Parathyroid adenoma (tissue), 2 donors: ENCODE results near the gene PTGR3.

Experiments
- H2AFZ ChIP-seq: fragments of 300-600 bp; sonication (generic); one replicate; pipeline ENCODE4 v1.7.0; 2017; ENCODE audit warnings: antibody characterized with exemption, mild to moderate bottlenecking
- H3K27ac ChIP-seq: fragments of 300-600 bp; sonication (generic); one replicate; pipeline ENCODE4 v1.7.0; 2017
- H3K27me3 ChIP-seq: fragments of 300-600 bp; sonication (generic); one replicate; pipeline ENCODE4 v1.7.0; 2017; ENCODE audit warnings: low read length; ENCODE audit not compliant: control insufficient read depth, insufficient read depth
- H3K36me3 ChIP-seq: fragments of 300-600 bp; sonication (generic); one replicate; pipeline ENCODE4 v1.7.0; 2017; ENCODE audit warnings: low read length; ENCODE audit not compliant: control insufficient read depth, insufficient read depth
- H3K4me1 ChIP-seq: fragments of 300-600 bp; sonication (generic); one replicate; pipeline ENCODE4 v1.7.0; 2017; ENCODE audit warnings: control low read depth
- H3K4me2 ChIP-seq: fragments of 300-600 bp; sonication (generic); one replicate; pipeline ENCODE4 v1.7.0; 2017; ENCODE audit warnings: low read length
- H3K4me3 ChIP-seq: fragments of 300-600 bp; sonication (generic); one replicate; pipeline ENCODE4 v1.7.0; 2017; ENCODE audit warnings: low read depth, low read length
- H3K79me2 ChIP-seq: fragments of 300-600 bp; sonication (generic); one replicate; pipeline ENCODE4 v1.7.0; 2017; ENCODE audit warnings: control low read depth
- H3K9ac ChIP-seq: fragments of 300-600 bp; sonication (generic); one replicate; pipeline ENCODE4 v1.7.0; 2017; ENCODE audit warnings: mild to moderate bottlenecking
- H3K9me3 ChIP-seq: fragments of 300-600 bp; sonication (generic); one replicate; pipeline ENCODE4 v1.7.0; 2017; ENCODE audit warnings: low read length; ENCODE audit not compliant: control insufficient read depth
- CTCF ChIP-seq: fragments of 300-600 bp; sonication (generic); IDR thresholded peaks from one replicate; pipeline ENCODE4 v1.7.0; 2017; ENCODE audit warnings: antibody characterized with exemption, mild to moderate bottlenecking
- donor health status: primary hyperparathyroidism.

PTGR3 gene

GRCh38 chr18:75220551-75221355, 11.8 kb upstream of the PTGR3 start:
- H3K36me3 ChIP-seq = no peaks in the 10 kb centered on the region
- no peak overlapping the region for H2AFZ ChIP-seq
- no peaks in the 10 kb centered on the region for H3K4me1 ChIP-seq
- peaks cover 25% of the 10 kb centered on the region for H3K79me2 ChIP-seq
- no peak overlapping the region for H3K4me2 ChIP-seq
- H3K9me3 ChIP-seq = no peaks in the 10 kb centered on the region
- TF ChIP-seq CTCF = no peak
- H3K27ac ChIP-seq = no peak overlapping the region
- no peak overlapping the region for H3K4me3 ChIP-seq
- no peaks in the 10 kb centered on the region for H3K27me3 ChIP-seq
- no peak overlapping the region for H3K9ac ChIP-seq

GRCh38 chr18:75219745-75220375, 10.9 kb upstream of the PTGR3 start:
- H3K9ac ChIP-seq = no peak overlapping the region

GRCh38 chr18:75218065-75218923, 9.4 kb upstream of the PTGR3 start:
- H3K79me2 ChIP-seq = peaks cover 19% of the 10 kb centered on the region
- H3K4me3 ChIP-seq = no peak overlapping the region
- no peaks in the 10 kb centered on the region for H3K4me1 ChIP-seq
- H3K27me3 ChIP-seq = no peaks in the 10 kb centered on the region
- no peaks in the 10 kb centered on the region for H3K36me3 ChIP-seq
- H3K9ac ChIP-seq = no peak overlapping the region
- no peaks in the 10 kb centered on the region for H3K9me3 ChIP-seq
- H2AFZ ChIP-seq = no peak overlapping the region
- H3K27ac ChIP-seq = no peak overlapping the region
- no peak overlapping the region for H3K4me2 ChIP-seq
- TF ChIP-seq CTCF = no peak

More at GRCh38 chr18:75219745-75220375, 10.9 kb upstream of the PTGR3 start:
- Histone ChIP-seq H2AFZ (no peak overlapping the region), H3K4me2 (no peak overlapping the region), H3K9me3 (no peaks in the 10 kb centered on the region), H3K27me3 (no peaks in the 10 kb centered on the region), H3K36me3 (no peaks in the 10 kb centered on the region), H3K27ac (no peak overlapping the region), H3K4me1 (no peaks in the 10 kb centered on the region), H3K79me2 (peaks cover 24% of the 10 kb centered on the region), H3K4me3 (no peak overlapping the region)
- no peak for TF ChIP-seq CTCF

- no peaks in the 10 kb centered on the region for H3K9me3 ChIP-seq
- H3K27me3 ChIP-seq = no peaks in the 10 kb centered on the region
- no peak overlapping the region for H3K27ac ChIP-seq
- H3K79me2 ChIP-seq = peaks cover 14% of the 10 kb centered on the region
- H2AFZ ChIP-seq = no peak overlapping the region
- H3K36me3 ChIP-seq = no peaks in the 10 kb centered on the region
- no peaks in the 10 kb centered on the region for H3K4me1 ChIP-seq
- TF ChIP-seq CTCF = no peak
- no peak overlapping the region for H3K9ac ChIP-seq
- no peak overlapping the region for H3K4me3 ChIP-seq
- H3K4me2 ChIP-seq = no peak overlapping the region
These were observed 8.2 kb upstream of the PTGR3 start for GRCh38 chr18:75216911-75217689.
